HG03571 (cell line): ENCODE results near the gene NUDT22.
A peak's percentile ranks its signal among the peaks of the same experiment; 100 is the strongest.

Experiments used
- ATAC-seq: cut with Tn5 transposase; IDR thresholded peaks from one replicate; pipeline ENCODE4 v1.9.1; 2021; ENCODE audit not compliant: unreplicated experiment

NUDT22 gene

GRCh38 chr11:64206457-64207255 lies 19.4 kb upstream of the NUDT22 start, which contains the start of gene FERMT3:
Gene FERMT3, plus strand, starts transcription at chr11:64206721. Its CDS starts 644 bp downstream, at chr11:64207365.
- no peak for ATAC-seq

GRCh38 chr11:64207256-64208085 lies 18.6 kb upstream of the NUDT22 start:
- ATAC-seq, result peak; percentile 40

DNA sequence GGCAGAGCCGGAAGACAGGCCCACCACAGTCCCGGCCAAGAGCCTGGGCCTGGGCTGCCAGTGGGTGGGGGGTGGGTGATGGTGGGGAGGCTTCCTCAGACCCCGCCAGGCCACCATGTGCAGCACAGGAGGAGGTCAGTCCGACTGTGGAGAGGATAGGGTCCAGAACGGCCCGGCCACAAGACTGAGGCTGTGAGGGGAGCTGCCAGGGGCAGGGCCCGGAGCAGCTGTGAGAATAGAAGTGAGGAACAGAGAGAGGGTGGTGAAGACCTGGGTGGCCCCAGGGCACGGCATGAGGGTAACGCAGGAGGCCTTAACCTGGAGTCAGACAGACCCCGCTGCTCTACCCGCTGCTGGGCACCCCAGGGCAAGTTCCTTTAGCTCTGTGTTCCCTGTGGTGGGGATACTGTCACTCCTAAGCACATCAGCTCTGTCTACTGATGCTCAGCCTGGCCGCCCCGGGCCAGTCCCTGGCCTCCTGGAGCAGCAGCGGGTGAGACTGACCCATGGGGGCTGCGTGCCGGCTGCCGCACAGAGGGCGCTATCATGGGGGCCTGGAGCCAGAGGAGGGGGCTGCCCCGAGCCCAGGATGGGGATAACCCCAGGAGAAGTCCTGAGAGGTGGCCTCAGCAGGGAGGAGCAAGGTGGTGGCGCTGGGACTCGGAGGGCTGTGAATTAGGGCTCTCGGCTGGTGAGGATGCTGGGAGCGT lies 17.8 kb upstream of the NUDT22 start:
- no peak for ATAC-seq

GRCh38 chr11:64208796-64209562 lies 17.1 kb upstream of the NUDT22 start:
- no peak for ATAC-seq

DNA sequence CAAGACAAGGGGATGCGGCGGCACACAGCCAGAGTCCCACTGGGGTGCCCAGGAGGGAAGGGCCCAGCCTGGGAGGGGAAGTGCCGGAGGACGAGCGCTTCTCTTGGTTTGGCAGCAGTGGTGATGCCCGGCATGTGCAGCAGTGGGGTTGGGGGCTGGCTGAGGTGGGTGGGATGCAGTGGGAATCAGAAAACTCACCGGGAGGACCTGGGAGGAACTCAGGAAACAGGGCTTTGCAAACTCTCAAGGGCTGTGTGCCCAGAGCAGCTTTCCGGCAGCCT lies 16.6 kb upstream of the NUDT22 start:
- ATAC-seq, result no peak

- ATAC-seq, result no peak
Measured at GRCh38 chr11:64210301-64211020, 15.6 kb upstream of the NUDT22 start.

- ATAC-seq, result no peak
Measured at GRCh38 chr11:64211181-64211872, 14.7 kb upstream of the NUDT22 start.

- no peak for ATAC-seq
Measured at GRCh38 chr11:64216879-64217278, 9.2 kb upstream of the NUDT22 start.

DNA sequence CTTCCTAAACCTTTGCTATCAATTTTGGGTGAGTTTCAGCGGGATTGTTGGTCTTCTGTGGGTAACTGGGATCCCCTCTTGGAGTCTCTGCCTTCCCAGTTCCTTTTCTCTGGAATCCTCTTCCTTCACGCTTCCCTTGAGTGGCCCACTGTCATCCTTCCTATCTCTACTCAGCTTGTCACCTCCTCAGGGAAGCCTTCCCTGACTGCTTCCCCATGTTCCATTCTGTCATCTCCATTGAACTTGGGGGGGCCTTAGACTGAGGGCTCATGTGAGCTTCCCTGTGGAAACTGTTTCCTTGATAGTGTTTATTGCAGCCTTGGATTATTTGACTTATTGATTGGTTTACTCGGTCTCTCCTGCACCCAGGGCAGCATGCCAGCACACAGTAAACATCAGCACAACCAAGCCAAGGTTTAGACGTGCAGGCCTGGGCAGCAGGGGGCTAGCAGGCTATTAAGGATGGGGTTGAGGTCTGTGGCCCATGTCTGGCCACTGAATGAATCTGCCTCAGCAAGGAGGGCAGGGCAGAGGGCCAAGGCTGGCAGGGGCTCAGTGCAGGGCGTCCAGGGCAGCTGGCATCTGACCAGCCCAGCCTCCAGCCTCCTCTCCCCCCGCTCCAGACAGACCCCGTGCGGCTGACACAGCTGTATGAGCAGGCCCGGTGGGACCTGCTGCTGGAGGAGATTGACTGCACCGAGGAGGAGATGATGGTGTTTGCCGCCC lies 7.3 kb upstream of the NUDT22 start:
- no peak for ATAC-seq

GRCh38 chr11:64219354-64219684 lies 6.8 kb upstream of the NUDT22 start:
- ATAC-seq, result no peak

- ATAC-seq, result no peak
Measured at GRCh38 chr11:64219755-64220154, 6.3 kb upstream of the NUDT22 start.

- no peak for ATAC-seq
Measured at GRCh38 chr11:64220271-64220670, 5.8 kb upstream of the NUDT22 start.

- ATAC-seq, result no peak
Measured at GRCh38 chr11:64220798-64221197, 5.3 kb upstream of the NUDT22 start.

GRCh38 chr11:64222651-64223000 lies 3.4 kb upstream of the NUDT22 start:
- no peak for ATAC-seq

GRCh38 chr11:64223001-64223651 lies 2.9 kb upstream of the NUDT22 start:
- no peak for ATAC-seq

- no peak for ATAC-seq
Measured at GRCh38 chr11:64224151-64224890, 1.8 kb upstream of the NUDT22 start.

DNA sequence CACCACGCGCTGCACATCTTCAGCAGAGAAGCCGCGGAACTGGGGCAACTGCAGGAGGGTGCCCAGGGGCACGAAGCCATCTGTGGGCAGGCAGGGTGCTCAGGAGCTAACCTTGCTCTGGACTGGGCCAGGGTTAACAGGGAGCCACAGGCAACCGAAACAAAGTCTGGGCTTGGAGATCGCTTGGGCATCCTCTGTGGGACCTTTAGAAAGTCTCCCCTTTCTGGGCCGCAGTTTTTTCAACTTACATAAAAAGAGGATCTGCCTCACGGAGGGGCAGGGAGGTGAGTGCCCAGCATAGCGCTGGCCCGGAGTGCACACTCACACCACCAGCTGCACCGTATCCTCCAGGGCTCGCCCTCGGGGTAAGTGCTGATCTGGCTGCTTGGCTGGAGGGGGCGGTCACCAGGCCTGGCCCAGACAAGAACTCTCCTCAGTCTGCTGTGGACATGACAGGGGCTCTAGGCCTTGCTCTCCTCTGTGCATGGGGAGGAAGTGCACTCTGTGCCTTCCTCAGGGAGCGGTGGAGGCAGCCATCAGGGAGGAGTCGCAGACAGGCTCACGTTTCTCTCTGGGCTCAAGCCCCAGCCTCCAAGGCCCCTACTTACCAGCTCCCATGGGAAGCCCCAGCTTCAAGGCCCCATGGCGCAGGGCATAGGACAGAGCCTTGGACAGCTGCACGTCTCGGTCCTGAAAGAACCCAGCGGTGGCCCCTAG lies 1.0 kb upstream of the NUDT22 start:
- ATAC-seq, result no peak
